Measurements from ENCODE around the gene PRKAR1B.
"Not testable (repeated sequence)": the region's sequence is repeated elsewhere in the genome, so short reads cannot be mapped to it uniquely, and the experiment has no call there.

The PRKAR1B gene

DNA sequence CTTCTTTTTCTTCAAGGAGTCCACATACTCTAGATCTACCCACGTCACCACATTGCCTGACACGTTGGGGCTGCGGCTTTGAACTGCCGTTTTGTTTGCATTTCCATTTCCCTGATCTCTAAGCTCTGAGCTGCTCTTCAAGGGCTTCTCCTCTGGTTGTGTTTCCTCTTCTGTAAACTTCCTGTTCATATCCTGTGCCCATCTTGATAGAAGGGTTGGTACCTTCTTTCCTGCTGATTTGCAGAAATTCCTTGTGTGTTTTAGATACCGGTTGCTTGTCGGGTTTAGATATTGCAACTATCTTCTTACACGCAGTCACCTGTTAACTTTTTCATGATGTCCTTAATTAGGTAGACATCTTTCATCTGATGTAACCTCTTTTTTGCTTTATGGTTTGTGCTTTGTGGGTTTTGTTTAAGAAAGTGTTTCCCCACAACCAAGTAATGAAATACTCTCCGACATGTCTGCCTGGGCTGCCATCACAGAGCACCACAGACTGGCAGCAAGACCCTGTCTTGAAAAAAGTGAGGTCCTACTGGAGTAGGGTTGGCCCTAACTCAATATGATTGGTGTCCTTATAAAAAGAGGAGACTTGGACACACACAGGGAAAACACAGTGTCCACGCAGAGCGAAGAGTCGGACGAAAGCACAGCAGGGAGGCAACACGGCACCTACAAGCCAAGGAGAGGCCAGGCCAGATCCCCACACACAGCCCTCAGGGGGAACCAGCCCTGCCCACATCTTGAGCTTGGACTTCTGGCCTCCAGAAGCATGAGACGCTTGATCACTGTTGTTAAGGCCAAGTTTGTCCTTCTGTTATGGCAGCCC is 108.3 kb downstream of the PRKAR1B start:
- peak; percentile 72 for DNase-seq

DNA sequence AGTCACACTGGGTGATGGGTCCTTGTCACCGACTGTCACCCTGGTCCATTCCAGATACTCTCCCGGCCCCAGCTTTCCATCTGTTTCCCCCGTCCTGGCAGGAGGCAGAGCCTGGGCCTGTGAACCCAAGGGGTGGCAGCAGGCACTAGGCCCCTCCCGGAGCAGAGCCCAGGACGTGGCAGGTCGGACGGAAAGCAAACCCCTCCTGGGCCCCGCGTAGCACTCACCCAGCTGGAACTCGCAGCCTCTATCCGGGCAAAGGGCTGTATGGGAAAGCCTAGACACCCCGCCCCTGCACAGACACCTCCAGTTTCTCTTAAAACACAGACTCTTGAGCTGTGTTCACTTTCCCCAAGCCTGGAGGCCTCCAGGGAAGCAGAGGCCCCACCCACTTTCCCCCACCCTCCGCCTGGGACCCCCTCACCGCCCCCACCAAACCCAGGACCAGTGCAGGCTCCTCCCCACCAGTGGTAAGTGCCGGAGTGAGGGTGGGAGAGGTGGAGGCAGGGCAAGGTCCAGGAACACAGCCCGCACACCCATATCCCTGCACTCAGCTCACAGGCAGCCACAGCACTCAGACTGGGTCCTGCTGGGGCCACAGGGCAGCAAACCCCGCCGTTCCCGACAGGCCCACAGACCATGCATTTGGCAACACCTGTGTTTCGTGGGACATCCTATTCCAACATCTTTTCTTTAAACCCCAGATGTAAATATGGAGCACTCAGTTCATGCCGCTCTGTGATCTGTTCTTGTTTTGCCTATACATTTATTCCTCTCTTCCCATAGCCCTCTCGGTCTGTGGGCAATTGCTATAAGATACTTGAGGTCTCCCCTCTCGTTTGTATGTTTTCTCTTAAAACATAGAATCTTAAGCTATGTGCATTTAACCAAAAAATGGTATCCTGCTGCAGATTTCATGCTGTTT is 109.2 kb downstream of the PRKAR1B start:
- peak; percentile 63 for DNase-seq

DNA sequence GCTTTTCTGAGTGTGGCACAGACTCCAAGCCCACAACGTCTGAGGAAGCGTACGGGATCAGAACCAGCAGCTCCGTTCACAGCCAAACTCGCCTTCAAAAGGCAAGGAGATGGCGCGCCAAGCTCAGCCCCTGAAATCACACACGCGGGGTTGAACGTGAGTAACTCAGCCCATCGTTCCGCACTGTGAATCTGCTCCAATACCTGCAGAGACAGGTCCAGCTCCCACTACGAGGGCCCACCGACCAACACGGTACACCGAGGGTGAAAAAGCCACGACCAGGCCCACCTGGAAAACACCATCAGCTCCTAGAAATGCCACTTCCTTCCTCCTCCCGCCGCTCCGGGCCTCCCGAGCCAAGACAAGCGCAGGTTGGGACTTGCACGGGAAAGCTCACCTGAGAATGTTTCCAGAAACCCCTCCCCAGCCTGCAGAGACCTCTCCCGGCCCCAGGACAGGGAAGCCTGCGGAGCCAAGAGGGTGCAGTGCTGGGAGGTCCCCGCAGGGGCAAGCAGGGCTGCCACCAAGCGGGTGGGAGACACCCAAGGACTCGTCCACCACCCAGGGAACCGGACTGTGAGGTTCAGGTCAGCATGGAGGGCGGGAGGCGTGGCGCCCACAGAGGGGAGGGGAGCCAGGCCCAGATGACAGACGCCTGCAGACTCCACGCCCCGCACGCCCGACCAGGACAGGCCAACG is 113.5 kb downstream of the PRKAR1B start:
- DNase-seq: no peak

DNA sequence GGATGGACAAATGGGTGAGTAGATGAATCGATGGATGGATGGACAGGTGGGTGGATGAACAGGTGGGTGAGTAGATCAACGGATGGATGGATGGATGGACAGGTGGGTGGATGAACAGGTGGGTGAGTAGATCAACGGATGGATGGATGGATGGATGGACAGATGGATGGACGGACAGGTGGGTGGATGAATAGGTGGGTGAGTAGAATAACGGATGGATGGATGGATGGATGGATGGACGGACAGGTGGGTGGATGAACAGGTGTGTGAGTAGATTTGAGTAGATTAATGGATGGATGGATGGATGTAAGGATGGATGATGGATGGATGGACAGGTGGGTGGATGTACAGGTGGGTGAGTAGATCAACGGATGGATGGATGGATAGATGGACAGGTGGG is 115.2 kb downstream of the PRKAR1B start:
- not testable (repeated sequence) for DNase-seq

DNA sequence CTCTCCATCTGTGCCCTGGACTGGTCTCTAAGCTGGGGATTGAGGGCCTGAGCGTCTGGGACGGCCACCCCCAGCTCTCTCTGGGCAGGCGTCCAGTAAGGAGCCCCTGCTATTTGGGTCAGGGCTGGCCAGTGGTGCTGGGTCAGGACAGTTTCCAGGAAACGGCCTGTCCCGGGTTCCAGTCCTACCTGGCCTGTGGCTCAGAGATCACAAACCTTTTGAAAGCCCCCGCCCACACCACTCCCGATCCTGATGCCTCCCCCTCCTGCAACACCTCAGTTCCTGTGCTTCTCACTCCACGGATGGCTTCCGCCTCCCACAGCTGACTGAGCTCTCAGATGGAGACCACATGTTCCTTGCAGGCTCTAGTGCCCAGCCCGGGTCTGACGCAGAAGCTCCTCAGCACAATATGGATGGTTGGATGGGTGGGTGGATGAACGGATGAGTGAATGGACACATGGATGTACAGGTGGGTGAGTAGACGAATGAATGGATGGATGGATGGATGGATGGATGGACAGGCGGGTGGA is 115.7 kb downstream of the PRKAR1B start:
- DNase-seq: no peak

DNA sequence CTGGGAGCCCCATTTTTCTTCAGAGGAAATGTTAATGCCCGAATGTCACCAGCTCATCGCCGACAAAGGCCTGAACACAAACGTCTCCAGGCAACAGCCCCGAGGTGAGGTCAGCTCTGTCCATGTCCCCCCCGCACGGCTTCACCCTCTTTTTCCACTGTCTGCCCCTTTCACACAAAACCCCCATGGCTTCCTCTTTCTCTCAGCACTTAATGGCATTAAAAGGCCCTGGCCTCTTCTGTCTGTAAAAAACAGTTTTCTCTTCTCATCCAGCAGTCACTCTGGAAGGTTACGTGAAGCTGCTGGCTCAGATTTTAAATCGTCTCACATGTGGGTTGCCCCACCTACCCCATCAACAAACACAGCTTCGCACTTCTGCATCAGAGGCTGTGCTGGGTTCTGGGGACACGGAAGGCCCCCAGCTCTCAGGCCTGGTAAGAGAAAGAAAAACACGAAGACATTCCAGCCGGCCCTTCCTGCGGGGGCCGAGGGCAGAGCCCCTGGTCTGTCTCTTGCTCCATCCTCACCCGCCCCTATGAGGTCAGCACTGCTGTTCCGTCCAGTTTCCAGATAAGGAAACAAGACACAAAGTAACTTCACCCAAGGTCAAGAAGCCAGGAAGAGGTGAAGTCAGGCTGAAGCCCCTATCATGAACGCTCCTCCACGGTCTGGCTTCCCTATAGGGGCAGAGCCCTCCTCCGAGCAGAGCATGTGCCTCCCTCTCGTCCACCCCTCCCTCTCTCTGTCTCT is 116.4 kb downstream of the PRKAR1B start:
- peak; percentile 48 for DNase-seq

DNA sequence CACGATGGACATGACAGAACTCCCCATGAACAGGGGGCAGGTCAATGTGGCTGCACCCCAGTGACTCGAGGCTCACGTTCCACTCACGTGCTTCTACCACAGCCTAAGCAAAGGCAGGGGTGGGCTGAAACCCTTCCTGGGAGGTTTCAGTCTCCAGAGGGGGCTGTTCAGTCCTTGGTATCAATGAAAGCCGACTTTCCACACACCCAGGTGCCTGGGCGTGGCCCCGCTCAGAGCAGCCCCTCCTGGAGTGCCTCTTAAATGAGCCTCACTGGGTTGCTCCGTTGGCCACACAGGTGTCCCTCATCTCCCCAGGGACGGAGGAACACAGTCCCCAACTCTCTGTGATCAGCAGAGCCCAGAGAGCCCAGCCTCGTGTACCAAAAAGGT is 116.9 kb downstream of the PRKAR1B start:
- DNase-seq: peak; percentile 46

DNA sequence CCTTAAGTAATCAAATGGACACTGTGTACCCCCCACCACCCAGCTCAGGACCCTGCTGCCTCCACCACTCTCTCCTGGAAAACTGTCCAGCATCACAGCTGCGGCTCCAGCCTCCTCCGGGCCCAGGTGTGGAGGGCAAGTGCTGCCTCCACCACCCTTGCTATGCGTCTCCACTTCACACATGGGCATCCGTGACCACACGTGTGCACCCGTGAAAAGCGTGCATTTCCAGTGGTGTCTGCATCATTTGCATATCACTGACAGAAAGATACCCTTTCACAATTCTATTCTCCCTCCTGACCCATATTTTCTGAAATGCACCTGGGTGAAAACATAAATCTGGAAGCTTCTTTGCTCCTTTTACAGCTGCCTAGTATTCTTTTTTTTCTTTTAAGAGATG is 117.7 kb downstream of the PRKAR1B start:
- DNase-seq: no peak

DNA sequence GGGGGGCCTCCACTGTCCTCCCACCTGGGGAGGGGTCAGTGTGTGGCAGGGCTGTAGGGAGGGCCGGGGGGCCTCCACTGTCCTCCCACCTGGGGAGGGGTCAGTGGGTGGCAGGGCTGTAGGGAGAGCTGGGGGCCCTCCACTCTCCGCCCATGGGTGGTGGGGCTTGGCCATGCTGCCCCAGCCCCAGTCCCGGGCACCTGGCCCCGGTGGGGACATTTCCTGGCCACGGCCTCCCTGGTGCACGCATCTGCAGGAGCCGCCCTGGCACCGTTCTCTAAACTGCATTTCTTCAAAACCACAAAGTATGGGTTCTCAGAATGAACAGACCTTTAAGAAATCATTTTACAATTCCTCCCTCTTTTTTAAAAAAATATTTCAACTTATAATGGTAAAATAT is 118.1 kb downstream of the PRKAR1B start:
- peak; percentile 52 for DNase-seq

DNA sequence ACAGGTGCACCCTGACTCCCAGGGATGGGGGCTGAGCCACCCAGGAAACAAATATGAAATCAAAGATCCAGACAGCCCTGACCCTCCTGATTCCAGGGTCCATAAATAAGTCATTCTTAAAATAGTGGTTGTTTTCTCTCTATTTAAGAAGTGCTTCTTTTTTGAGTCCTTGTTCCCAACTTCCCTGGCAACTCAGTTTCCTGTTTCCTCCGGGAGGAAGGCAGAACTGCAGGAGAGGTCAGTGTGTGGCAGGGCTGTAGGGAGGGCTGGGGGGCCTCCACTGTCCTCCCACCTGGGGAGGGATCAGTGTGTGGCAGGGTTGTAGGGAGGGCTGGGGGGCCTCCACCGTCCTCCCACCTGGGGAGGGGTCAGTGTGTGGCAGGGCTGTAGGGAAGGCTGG is 118.7 kb downstream of the PRKAR1B start:
- DNase-seq: no peak

DNA sequence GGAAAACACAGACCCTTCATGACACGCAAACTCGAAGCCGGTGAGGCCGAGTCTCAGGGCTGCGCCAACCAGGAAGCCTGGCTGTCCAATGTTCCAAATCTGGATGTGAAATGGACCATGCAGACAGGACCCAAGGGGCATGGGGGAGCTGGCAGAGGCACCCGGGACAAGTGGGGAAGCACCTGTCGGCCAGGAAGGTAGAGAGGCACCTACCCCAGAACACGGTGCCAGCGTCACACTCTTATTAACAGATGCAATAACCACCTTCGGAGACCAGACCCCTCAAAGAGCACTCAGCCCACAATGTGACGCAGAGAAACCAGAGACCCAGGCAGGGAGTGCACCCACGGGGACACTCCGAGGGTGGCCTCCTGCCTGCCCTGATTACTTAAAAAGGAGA is 119.1 kb downstream of the PRKAR1B start:
- peak; percentile 66 for DNase-seq

DNA sequence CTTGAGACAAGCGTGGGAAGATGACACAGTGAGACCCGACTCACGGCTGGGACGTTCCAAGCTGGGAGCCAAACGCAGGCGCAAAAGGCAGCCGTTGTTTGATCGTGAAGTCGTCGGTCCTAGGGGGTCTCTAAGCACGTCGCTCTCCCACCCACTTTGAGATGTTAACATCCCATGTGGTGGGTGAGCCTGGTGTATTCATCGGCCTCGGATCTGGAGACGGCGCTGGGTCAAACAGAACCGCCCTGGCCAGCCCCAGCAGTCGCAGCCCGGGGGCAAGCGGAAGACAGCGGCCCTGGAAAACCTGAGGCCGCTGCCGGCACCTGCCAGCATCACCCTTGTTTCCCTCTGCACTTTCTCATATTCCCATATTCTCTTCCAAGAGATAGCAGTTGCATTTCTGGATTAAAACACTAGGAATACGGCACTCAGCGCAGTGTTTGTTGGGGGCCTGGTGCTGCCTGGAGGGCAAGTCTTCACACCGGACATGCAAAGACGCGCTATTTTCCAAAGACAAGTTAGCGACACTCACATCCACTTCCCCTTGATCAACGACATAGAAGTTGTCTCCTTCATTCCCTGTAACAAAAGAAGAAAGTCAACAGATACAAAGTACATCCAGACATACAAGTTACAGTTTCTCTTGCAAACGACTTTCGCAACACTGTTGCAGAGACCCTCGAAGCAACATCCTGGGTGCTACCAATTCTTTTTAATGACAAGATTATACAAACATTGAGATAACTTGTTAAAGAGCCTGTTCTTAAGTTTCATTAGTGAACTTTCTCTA is 121.2 kb downstream of the PRKAR1B start:
- no peak for DNase-seq

DNA sequence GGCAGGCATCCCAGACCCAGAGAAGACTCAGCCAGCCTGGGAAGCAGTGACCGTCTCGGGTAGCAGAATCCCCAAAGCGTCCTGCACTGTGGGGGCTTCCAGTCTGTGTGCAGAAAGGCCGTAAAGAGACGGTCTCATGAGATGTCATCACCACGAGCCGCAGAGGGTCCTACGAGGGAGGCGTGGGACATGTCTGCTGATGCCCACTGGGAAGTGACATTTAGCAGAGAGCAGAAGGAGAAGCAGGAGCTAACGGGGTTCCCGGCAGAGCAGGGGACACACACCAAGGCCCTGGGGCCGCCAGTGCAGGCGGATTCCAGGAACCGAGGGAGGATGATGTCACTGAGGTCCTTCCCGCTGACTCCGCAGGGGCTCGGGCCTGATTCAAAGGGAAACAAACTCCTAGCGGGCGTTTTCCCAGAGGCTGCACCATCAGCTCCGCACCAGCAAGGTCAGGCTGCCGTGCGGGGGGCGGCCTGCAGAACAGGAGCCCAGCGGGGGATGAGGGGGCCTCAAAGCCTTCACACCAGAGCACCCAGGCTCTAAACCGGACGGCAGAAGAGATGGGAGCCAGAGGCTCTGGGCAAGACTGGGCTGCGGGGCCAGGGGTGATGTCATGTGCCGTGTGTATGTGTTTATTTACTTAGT is 122.1 kb downstream of the PRKAR1B start:
- peak; percentile 75 for DNase-seq

DNA sequence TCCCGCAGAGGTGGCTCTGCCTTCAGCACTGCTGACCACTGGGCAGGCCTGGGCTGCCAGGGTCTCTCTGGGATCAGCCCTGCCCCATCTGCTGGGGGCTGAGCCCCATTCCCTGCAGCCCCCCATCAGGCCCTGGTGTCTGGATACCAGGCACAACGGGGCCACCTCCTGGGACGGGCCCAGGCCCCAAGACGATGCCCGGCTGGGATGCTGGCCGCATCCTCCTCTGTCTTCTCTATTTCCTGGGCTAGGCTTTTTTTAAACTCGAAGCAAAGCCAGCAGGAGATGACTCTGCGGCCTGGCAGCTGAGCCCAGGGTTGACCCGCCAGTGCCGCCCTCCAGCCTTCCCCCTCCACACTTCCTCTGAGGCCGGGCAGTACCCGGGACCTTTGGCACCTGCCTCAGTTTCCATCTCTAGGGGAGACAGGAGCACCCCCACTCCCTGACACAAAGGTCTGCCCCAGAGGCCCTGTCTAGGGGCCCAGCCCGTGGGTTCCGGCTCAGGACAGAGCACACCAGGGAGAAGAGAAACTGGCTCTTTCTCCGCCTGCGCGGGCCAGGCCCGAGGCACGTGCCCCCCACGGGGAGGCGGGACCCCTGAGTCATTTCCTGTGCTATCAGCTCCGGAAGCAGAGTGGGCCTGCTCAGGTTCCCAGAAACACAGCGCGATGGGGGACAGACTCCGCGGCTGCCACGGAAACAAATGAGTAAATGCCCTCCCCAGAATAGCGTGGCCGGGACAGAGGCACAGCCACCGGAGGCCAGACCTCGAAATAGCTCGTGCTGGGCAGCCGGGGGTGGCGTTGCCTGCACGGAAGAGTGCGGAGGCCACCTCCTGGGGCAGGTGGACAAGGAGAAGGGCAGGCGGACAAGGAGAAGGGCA is 122.8 kb downstream of the PRKAR1B start:
- peak; percentile 96 for DNase-seq

DNA sequence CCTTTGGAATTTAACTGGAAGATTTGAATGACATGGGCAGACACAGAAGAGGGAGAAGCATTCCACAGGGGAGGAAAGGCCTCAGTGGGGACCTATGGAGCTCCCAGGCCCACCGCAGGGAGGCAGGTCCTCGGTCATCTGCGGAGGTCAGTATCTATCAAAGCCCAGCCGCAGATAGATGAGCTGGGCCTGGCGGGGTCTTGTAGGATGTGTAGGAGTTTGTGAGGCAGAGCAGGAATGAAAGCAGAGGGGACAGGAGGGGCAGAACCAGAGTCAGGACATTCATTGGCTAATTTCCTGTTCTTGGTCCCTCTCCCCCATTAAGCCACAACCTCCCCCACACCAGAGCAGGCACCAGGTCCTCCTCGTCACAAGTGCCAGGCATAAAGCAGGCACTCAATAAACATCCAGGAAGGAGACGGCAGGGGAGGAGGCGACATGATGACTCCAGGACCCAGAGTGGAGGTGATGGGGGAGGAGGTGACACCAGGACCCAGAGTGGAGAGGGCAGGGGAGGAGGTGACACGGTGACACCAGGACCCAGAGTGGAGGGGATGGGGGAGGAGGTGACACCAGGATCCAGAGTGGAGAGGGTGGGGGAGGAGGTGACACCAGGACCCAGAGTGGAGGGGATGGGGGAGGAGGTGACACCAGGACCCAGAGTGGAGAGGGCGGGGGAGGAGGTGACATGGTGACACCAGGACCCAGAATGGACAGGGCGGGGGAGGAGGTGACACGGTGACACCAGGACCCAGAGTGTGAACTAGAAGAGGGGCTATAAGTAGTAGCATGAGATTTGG is 123.7 kb downstream of the PRKAR1B start:
- peak; percentile 77 for DNase-seq

DNA sequence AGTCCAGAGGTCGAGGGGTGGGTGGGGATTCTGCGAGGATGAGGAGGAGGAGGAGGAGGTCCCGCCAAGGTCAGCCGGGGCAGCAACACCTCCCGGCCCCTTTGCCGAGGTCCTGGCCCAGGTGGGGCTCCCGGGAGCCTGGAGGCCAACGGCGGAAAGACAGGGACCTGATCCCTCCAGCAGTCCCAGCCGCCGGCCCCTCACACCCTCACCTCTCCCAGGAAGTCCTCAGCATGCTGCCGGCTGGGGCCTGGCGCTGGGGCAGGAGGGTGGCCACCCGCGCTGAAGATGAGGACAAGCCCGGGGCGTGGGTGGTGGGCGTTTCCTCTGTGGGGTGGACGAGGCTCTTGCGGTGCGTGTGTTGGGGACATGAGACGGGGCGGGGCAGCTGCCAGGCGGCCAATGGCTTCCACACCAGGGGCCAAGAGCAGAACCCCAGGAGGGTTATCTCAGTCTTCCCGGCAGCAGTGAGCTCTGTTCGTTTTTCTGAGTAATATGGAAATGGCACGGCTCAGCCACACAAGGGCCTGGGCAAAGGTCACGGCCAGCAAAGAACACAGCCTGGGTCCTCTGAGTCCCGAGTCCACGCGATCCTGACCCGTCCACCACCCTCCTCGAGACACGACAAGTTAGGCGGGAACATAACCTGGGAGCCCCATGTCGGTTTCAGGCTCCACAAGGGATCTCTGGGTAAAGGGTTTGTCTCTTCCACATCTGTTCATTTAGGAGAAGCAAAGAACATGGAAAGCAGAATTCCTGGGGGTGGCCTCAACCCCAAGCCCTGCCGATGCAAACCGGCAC is 124.5 kb downstream of the PRKAR1B start:
- DNase-seq: peak; percentile 90

DNA sequence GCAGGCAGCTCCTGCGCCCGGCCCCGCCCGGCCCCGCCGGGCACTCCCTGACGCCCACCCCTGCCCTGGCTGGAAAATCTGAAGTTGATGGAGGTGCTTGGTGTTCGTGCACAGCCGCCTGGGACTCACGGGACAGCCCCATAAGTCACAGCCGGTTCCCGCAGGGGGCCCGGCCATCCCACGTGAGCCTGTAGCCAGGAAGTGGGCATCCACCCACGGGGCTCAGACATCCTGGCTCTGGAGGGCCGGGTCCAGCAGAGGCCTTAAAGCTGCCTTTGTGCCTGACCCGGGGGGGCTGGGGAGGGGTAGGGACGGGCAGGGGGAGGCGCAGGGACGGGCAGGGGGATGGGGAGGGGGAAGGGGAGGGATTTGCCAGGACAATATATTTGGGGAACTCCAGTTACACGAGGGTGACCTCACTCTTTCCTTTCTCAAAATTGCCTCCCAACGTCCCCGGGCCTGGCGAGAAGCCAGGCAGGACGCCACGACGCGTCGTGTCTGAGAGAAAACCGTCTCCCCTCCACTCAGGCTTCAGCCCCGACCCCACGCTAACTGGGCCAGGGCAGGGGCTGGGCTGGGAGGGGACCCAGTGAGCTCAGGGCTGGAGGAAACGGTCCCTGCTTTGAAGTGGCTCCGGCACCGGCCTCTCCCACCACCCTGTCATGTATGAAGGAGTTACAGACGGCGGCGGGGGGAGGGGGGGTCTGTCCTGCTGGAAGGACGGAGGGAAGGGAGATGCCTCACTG is 125.3 kb downstream of the PRKAR1B start:
- DNase-seq: peak; percentile 95

All from stimulated activated CD8-positive, alpha-beta memory T cell treated with anti-CD3 and anti-CD28 coated beads, Interleukin-4, amount 100 ng/mL, for 48 hours (primary cell).